Subcutaneous adipose tissue (tissue), 4 donors: ENCODE data around the gene SCN1A. TPM values are rescaled to one million over a fixed set of nuclear protein-coding genes. Genes with fewer than 3 reads are reported as not detected.

Experiments
- CTCF ChIP-seq: fragments of 450-650 bp; IDR thresholded peaks from one replicate; pipeline ENCODE4 v1.5.1; 2016; ENCODE audit warnings: low read depth, mild to moderate bottlenecking, control low read depth, antibody characterized with exemption, moderate library complexity
- total RNA-seq, 4 donors: library from RNA; depleted of rRNA; stranded (reverse); fragments of >200 nt; gene quantifications; one replicate each; pipeline ENCODE4 v1.1.0, GENCODE V29; 2016

The SCN1A gene
- total RNA-seq, 4 donors from 2014 or later = not detected

GRCh38 chr2:166060191-166060590 is 67.6 kb downstream of the SCN1A start:
- no peak for TF ChIP-seq CTCF

GRCh38 chr2:166057370-166058164 is 70.3 kb downstream of the SCN1A start:
- TF ChIP-seq CTCF = no peak

GRCh38 chr2:166044853-166045483 is 82.9 kb downstream of the SCN1A start:
- TF ChIP-seq CTCF = no peak

- no peak for TF ChIP-seq CTCF
Observed at GRCh38 chr2:166042768-166043390, 84.9 kb downstream of the SCN1A start.

GRCh38 chr2:166042356-166042755 is 85.5 kb downstream of the SCN1A start:
- TF ChIP-seq CTCF = no peak

GRCh38 chr2:166041613-166042012 is 86.2 kb downstream of the SCN1A start:
- no peak for TF ChIP-seq CTCF

- TF ChIP-seq CTCF = no peak
Observed at GRCh38 chr2:166032361-166032760, 95.5 kb downstream of the SCN1A start.
